K562 (cell line): ENCODE results near the gene MT1X. TPM values are rescaled to one million over a fixed set of nuclear protein-coding genes. Genes with fewer than 3 reads are reported as not detected.

Source experiments
- ATAC-seq: fragments of 200-7000 bp; cut with Tn5 transposase; 3 replicates; pipeline ENCODE4 v1.9.1; 2020; ENCODE audit warnings: moderate library complexity
- BruUV-seq: library from RNA; stranded (reverse); fragments of 400-500 nt; replicated peaks from 2 replicates; lab custom pipeline; 2021; lab: Mats Ljungman, UMichigan
- CTCF ChIA-PET: fragments of 300-600 bp; formaldehyde crosslinking; extraction: SDS; loops from one replicate; lab custom pipeline; 2021; ENCODE audit warnings: low intra/inter-chr PET ratio; lab: Yijun Ruan, JAX
- POLR2A ChIA-PET: fragments of 300-600, 350-650 bp; sonication (Branson Sonifier 250); formaldehyde crosslinking; extraction: SDS; loops from one replicate; lab custom pipeline; 2021; ENCODE audit warnings: antibody characterized with exemption, inconsistent platforms; lab: Yijun Ruan, JAX
- DNase-seq, 4 experiments: peaks; one replicate each; pipeline versions ENCODE4 v3.0.0 to v3.0.0-alpha.2; 2011 to 2018; ENCODE audit warnings: low spot score in 3 of 4, mixed read lengths in 3 of 4; ENCODE audit errors: extremely low read depth in 1 of 4
- FAIRE-seq: peaks from 2 replicates; lab custom pipeline; 2011; peaks lifted over from hg19 to GRCh38; lab: Jason Lieb, UNC
- H2AFZ ChIP-seq: 2 replicates; pipeline ENCODE4 v1.6.0; 2011; ENCODE audit warnings: low read depth, low read length, control low read depth, inconsistent platforms
- H3K27ac ChIP-seq: fragments of 200-600 bp; 3 replicates; pipeline ENCODE4 v1.8.0; 2011; ENCODE audit warnings: low read depth, mild to moderate bottlenecking, control low read depth, inconsistent platforms, low read length, moderate library complexity, mixed read lengths; ENCODE audit errors: extremely low read depth
- H3K27me3 ChIP-seq, 2 experiments: fragments of 300-600 bp in 1 of 2; 2 replicates in 1 of 2; 3 replicates in 1 of 2; pipeline versions ENCODE4 v1.6.0 to v1.8.0; 2011; ENCODE audit warnings: inconsistent platforms in 2 of 2, low read length in 2 of 2, mild to moderate bottlenecking in 1 of 2, mixed read lengths in 1 of 2, moderate library complexity in 1 of 2; ENCODE audit not compliant: control insufficient read depth in 2 of 2, insufficient read depth in 2 of 2
- H3K36me3 ChIP-seq: fragments of 300-600 bp; 3 replicates; pipeline ENCODE4 v1.8.0; 2011; ENCODE audit warnings: mild to moderate bottlenecking, low read length, inconsistent platforms; ENCODE audit not compliant: control insufficient read depth, insufficient read depth
- H3K4me1 ChIP-seq, 2 experiments: fragments of 200-600 bp in 1 of 2; replicated peaks in 1 of 2; 2 replicates in 1 of 2; 3 replicates in 1 of 2; pipeline versions ENCODE4 v1.5.1 to v1.8.0; 2011; ENCODE audit warnings: inconsistent platforms in 2 of 2, low read length in 2 of 2, mild to moderate bottlenecking in 1 of 2, mixed read lengths in 1 of 2, moderate library complexity in 1 of 2; ENCODE audit not compliant: control insufficient read depth in 2 of 2, insufficient read depth in 2 of 2
- H3K4me2 ChIP-seq: 2 replicates; pipeline ENCODE4 v1.6.1; 2011; ENCODE audit warnings: low read length, control low read depth, inconsistent platforms, mixed read lengths; ENCODE audit not compliant: insufficient read depth
- H3K4me3 ChIP-seq: fragments of 200-600 bp; sonication (generic), shearing (Covaris generic); 2 replicates; pipeline ENCODE4 v1.5.1; 2016; ENCODE audit warnings: control low read depth, inconsistent platforms
- H3K79me2 ChIP-seq: fragments of 200-600 bp; 3 replicates; pipeline ENCODE4 v1.8.0; 2011; ENCODE audit warnings: low read length, inconsistent platforms; ENCODE audit not compliant: control insufficient read depth, insufficient read depth
- H3K9ac ChIP-seq, 2 experiments: 2 replicates each; pipeline versions ENCODE4 v1.6.0 to v1.6.1; 2011; ENCODE audit warnings: low read depth in 2 of 2, low read length in 2 of 2, control low read depth in 1 of 2, inconsistent platforms in 1 of 2, mild to moderate bottlenecking in 1 of 2, mixed read lengths in 1 of 2; ENCODE audit not compliant: insufficient read depth in 1 of 2
- H3K9me1 ChIP-seq: one replicate; pipeline ENCODE4 v1.6.0; 2011; ENCODE audit warnings: inconsistent platforms, mild to moderate bottlenecking, low read length, moderate library complexity; ENCODE audit not compliant: control insufficient read depth, insufficient read depth
- H3K9me3 ChIP-seq: replicated peaks from 2 replicates; pipeline ENCODE4 v1.5.1; 2011; ENCODE audit warnings: low read depth, low read length, inconsistent platforms; ENCODE audit not compliant: control insufficient read depth, insufficient read depth
- H4K20me1 ChIP-seq: replicated peaks from 2 replicates; pipeline ENCODE4 v1.6.1; 2011; ENCODE audit warnings: low read length, inconsistent platforms, mixed read lengths; ENCODE audit not compliant: control insufficient read depth, insufficient read depth
- EZH2 ChIP-seq: IDR thresholded peaks from 2 replicates; pipeline ENCODE4 v1.6.1; 2012; ENCODE audit warnings: low read depth, mild to moderate bottlenecking, inconsistent platforms, low read length, borderline replicate concordance
- NRF1 ChIP-seq, 2 experiments: fragments of 450-650 bp; IDR thresholded peaks in 1 of 2; conservative IDR thresholded peaks in 1 of 2; 2 replicates each; pipeline ENCODE4 v1.6.1; 2014; ENCODE audit warnings: mild to moderate bottlenecking in 2 of 2
- WGBS: fragments of 100-300 bp; shearing (Covaris generic); methylation state at CpG from one replicate; pipeline ENCODE4 v1.1.6; 2016; ENCODE audit warnings: low coverage, mixed read lengths; ENCODE audit not compliant: insufficient coverage; ENCODE audit errors: missing lambda C conversion rate; 5-methylcytosine and 5-hydroxymethylcytosine counted together
- in situ Hi-C: fragments of 300-500 bp; cut with MboI; formaldehyde crosslinking; loops from 4 replicates; pipeline ENCODE4 v1.15.0; 2018; ENCODE audit warnings: inconsistent platforms, mixed read lengths
- intact Hi-C: fragments of 100-400 bp; cut with micrococcal nuclease; formaldehyde crosslinking; loops from 2 replicates; pipeline ENCODE4 v1.14.2; 2022
- polyA plus RNA-seq, 8 experiments: library from polyadenylated mRNA; depleted of rRNA in 4 of 8; stranded (reverse) in 5 of 8; unstranded in 3 of 8; fragments of >200 nt; fragmentation: Nextera tagmentation in 2 of 8; fragmentation: Illumina TruSeq in 1 of 8; extraction: Ambion mirVana in 2 of 8; extraction: Trizol in 1 of 8; gene quantifications; 2 replicates each; pipeline versions ENCODE4 v1.2.1 to v1.2.3, GENCODE V29; 2011 to 2014; ENCODE audit warnings: inconsistent platforms in 1 of 8, missing spikeins in 1 of 8
- total RNA-seq, 7 experiments: library from RNA; depleted of rRNA in 6 of 7; stranded (reverse); fragments of >200 nt in 6 of 7; fragmentation: Illumina TruSeq in 2 of 7; extraction: Trizol in 2 of 7; gene quantifications; 2 replicates each; pipeline versions ENCODE4 v1.2.1 to v1.2.3, GENCODE V29; 2011 to 2021; ENCODE audit warnings: low replicate concordance in 1 of 7
- TF ChIP-seq, protein P1 (sequence below): fragments of 250-450 bp; sonication (Bioruptor Pico); IDR thresholded peaks from 2 replicates; pipeline ENCODE4 v1.4.0; 2020; ENCODE audit warnings: mild to moderate bottlenecking, moderate library complexity, borderline replicate concordance

MT1X gene
- total and polyA plus RNA-seq, 9 of the 15 experiments (the other 6 are each of a cell fraction or from before 2014, with no cell fraction given), result 4.9 to 22.8 (median 8.7) TPM

DNA sequence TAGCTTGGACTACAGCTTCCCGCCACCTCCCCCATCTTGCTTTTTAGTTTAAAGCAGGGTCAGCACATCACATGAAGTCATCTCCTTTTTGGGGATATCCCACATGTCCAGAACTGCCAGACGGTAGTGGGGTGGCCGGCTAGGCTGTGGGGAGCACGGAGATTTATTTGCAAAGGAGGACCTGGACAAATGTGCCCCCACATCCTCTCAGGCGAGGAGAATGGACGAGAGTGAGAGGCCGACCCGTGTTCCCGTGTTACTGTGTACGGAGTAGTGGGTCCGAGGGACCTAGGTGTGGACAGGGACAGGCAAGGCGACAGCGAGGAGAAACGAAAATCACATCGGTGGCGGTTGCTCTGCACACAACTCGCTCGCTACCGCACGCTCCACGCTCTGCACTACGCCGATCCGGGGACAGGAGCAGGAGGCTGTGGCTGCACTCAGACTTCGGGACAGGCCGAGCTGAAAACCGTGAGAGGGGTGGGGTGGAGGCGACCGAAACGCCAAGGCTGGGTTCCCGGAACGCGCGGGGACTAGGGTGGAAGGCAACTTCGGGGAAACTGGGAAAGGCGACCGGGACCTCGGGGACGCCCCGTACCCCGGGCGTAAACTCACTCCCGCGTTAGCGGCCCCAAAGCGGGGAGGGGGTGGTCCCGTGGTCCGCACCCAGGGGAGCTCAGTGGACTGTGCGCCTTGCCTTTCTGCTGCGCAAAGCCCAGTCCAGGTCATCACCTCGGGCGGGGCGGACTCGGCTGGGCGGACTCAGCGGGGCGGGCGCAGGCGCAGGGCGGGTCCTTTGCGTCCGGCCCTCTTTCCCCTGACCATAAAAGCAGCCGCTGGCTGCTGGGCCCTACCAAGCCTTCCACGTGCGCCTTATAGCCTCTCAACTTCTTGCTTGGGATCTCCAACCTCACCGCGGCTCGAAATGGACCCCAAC is 44.2 kb upstream of the MT1X start, which contains the start of gene MT1A:
Gene MT1A (plus strand): TSS at position 853 of the 937 bp plus-strand sequence. CDS start 73 bp downstream, at position 926.
- in situ Hi-C loops, result no loop called here
- BruUV-seq, result no TSS peak
- 5% methylated on average over 49 of the region's 68 CpGs for WGBS
- ATAC-seq, result peak; percentile 83
- TF ChIP-seq EZH2, result 0 out of 2 replicates have a peak, but pooled peaks have one; percentile 20
- TF ChIP-seq NRF1 (conservative IDR thresholded peaks at IDR 0.05 in 1 of 2, IDR thresholded peaks at IDR 0.05 in 1 of 2), result peak; percentile 89 to 91
- TF ChIP-seq, protein P1, sequence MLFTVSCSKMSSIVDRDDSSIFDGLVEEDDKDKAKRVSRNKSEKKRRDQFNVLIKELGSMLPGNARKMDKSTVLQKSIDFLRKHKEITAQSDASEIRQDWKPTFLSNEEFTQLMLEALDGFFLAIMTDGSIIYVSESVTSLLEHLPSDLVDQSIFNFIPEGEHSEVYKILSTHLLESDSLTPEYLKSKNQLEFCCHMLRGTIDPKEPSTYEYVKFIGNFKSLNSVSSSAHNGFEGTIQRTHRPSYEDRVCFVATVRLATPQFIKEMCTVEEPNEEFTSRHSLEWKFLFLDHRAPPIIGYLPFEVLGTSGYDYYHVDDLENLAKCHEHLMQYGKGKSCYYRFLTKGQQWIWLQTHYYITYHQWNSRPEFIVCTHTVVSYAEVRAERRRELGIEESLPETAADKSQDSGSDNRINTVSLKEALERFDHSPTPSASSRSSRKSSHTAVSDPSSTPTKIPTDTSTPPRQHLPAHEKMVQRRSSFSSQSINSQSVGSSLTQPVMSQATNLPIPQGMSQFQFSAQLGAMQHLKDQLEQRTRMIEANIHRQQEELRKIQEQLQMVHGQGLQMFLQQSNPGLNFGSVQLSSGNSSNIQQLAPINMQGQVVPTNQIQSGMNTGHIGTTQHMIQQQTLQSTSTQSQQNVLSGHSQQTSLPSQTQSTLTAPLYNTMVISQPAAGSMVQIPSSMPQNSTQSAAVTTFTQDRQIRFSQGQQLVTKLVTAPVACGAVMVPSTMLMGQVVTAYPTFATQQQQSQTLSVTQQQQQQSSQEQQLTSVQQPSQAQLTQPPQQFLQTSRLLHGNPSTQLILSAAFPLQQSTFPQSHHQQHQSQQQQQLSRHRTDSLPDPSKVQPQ (CRISPR knock-in tag), result no peak
- no peaks in the 10 kb centered on the region for H3K36me3 ChIP-seq
- no peak within 1 kb of the TSS for H3K4me3 ChIP-seq
- no peaks in the 10 kb centered on the region for H3K9me1 ChIP-seq
- 0 out of 2 replicates have a peak, but pooled peaks cover 4% of the 10 kb centered on the region for H4K20me1 ChIP-seq
- no peaks in the 10 kb centered on the region for H3K79me2 ChIP-seq
- no peak within 1 kb of the TSS for H3K27ac ChIP-seq
- H3K27me3 ChIP-seq, result peaks cover 39 to 69% of the 10 kb centered on the region in 2 experiments
- POLR2A ChIA-PET, result no interaction called here
- no peak for FAIRE-seq
- H3K4me1 ChIP-seq, result peaks cover 3 to 17% of the 10 kb centered on the region in 2 experiments; a peak in 3 of 5 replicates
- H3K4me2 ChIP-seq, result no peak within 1 kb of the TSS
- CTCF ChIA-PET, result no interaction called here
- peak within 1 kb of the TSS in 1 of 2 experiments; percentile 26; a peak in 1 of 4 replicates for H3K9ac ChIP-seq
- peak; percentile 32 to 66 (median 59) for DNase-seq
- intact Hi-C loops, result no loop called here
- no peaks in the 10 kb centered on the region for H3K9me3 ChIP-seq
- no peak within 1 kb of the TSS for H2AFZ ChIP-seq
